Measurements from ENCODE around the gene TMEM270.
A peak's percentile ranks its signal among the peaks of the same experiment; 100 is the strongest.
"Not testable (repeated sequence)": the region's sequence is repeated elsewhere in the genome, so short reads cannot be mapped to it uniquely, and the experiment has no call there.

TMEM270 gene, protein sequence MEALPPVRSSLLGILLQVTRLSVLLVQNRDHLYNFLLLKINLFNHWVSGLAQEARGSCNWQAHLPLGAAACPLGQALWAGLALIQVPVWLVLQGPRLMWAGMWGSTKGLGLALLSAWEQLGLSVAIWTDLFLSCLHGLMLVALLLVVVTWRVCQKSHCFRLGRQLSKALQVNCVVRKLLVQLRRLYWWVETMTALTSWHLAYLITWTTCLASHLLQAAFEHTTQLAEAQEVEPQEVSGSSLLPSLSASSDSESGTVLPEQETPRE
- total RNA-seq, result 0 reads per million in 4 donors

DNA sequence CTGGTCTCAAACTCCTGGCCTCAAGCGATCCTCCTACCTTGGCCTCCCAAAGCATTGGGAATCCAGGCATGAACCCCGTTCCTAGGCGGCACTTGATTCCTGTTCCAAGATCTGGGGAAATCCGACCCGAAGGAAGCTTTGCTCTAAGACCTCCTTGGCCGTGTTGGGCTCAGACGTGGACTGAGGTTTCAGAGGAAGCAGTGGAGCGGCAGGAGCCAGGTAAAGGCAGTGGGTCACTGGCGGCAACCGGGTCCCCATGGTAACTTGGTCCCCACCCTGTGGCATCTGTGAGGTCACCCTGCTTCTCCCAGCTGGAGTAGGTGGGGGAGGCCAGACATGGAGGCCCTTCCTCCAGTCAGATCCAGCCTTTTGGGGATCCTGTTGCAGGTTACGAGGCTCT is at the start of gene TMEM270:
Gene TMEM270, plus strand, starts transcription at position 301 of the 400 bp plus-strand sequence. Its CDS starts 36 bp downstream, at position 337.
- DNase-seq, result no peak

DNA sequence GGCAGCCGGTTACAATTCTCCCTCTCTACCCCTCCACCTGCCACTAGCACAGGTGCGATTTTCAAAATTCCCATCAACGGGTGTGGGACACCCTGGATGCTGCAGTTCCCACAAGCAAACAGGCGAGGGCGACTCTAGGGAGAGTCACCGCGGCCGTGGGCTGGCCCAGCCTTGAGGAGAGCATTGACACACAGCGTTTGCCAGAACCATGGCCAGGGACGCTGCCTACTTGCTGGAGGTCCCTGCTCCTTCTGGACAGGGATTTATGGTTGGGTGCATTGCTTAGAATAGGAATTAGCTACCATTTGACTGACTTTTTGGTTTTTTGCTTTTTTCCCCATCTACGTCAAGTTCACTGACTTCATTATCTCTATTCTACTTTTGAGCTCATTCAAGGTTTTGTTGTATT is 49.2 kb upstream of the TMEM270 start:
- peak in 4 of 5 donors; percentile 24 to 31 (median 27) for DNase-seq

DNA sequence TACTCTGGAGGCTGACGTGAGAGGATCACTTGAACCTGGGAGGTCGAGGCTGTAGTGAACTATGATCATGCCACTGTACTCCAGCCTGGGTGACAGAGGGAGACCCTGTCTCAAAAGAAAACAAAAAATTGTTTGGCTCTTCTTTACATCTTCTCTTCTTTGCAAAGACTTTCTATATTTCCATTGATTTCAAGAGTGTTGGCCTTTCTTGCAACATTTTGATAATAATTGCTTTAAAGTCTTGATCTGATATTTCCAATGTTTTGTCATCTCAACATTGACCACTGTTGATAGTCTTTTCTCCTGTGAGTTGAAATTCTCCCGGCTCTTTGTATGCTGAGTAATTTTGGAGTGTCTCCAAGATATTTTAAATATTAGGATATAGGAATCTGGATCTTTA is 48.0 kb upstream of the TMEM270 start:
- no peak for DNase-seq

DNA sequence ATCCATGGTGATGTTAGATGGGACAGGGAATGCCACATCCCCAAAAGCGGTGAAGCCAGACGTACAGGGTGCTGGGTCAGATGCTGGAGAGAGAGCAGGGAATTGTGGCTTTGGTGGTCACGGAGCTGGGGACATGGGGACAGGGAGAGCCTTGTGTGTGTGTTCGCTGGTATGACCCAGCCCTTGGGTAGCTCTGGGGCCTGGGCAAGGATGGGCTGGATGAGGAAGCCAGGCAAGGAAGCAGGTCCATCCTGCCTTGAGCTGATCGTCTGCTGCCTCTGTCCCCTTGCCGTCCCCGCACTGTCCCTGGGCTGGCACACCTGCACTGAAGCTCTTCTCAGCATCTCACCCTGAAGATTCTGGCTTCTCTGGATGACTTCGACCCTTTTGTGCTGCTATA is 45.5 kb upstream of the TMEM270 start:
- no peak for DNase-seq

DNA sequence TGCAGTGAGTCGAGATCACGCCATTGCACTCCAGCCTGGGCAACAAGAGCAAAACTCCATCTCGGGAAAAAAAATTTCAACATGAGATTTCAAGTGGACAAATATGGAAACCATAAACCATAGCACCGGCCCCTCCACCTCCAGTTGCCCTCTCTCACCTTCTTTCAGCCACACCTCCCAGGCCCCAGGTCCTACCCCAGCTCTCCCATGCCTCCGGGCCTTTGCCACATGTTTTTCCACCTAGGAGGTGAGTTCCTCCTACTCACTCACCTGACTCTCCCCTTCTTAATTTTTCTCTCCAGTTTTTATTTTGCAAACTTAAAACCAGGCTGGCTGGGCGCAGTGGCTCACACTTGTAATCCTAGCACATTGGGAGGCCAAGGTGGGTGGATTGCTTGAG is 43.8 kb upstream of the TMEM270 start:
- DNase-seq, result no peak

DNA sequence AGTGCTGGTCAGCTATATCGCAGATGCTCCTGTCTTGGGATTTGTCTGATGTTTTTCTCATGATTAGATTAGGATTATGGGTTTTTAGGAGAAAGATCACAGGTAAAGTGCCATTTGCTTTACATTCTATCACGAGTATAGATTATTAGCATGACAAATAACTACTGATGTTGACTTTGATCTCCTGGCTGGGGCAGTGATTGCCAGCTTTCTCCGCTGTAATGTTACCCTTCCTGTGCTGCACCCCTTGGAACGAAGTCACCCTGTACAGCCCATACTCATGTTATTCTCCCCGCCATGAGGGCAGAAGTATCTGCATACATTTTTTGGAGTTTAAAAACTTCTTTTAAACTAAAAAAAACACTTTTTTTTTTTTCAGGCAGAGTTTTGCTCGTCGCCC is 40.9 kb upstream of the TMEM270 start:
- DNase-seq, result no peak

DNA sequence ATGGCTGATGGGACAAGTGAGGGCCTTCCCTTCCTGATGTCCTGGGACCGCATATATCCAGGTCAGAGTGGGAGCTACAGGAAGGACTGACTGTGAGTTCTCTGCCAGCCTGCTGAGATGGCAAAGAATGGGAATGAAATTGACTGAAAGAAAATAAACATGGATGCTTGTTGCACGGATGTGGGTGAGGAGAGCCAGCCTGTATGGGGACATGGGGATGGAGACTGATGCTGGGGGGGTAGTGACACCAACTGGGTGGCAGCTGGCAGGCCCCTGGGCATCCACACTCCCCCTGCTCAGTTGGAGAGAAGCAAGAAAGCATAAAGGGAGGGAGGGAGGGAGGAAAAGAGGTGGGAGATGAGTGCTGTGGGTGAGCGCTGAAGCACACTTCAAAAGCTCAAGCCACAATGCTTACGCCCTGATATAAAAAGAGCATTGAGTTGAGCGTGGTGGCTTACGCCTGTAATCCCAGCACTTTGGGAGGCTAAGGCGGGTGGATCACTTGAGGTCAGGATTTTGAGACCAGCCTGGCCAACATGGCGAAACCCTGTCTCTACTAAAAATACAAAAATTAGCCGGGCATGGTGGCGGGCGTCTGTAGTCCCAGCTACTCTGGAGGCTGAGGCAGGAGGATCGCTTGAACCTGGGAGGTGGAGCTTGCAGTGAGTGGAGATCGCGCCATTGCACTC is 39.2 kb upstream of the TMEM270 start:
- not testable (repeated sequence) for DNase-seq

DNA sequence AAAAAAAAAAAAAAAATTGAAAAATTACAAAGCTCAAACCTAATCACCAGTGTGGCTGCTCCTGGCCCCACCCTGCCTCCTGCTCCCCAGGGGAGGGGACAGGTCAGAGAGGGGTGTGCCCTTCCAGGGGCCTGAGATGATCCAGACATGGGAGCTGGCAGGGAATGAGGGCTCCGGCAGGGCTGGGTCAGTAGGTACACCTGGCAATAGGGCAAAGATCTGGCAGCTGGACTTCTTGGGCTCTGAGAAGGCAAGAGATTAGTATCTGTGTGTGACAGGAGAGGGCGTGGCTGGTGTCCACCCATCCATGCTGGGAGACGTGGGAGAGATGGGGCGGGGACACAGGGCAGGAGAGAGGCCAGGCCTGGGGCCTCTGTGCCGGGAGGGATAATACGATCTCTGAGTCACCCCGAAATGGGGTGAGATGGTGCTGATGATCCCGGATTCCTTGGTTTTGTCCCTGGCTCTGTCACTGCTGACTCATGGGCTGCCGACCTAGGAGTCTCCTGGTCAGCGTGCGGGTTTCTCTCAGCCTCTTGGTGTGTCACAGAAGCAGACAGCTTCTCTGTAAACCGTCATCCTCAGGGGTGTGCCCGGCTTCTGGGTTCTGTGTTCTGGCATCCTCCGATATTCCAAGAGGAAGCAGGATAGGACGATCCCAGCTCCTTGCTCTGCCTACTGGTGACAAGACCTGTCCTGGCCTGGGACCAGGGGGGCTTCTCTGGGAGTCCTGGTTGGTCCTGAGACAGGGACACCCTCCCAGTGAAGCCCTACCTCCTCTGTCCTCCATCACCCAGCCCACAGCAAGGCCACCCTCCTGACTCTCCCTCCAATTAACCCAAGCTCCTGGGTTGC is 38.4 kb upstream of the TMEM270 start:
- DNase-seq, result no peak

DNA sequence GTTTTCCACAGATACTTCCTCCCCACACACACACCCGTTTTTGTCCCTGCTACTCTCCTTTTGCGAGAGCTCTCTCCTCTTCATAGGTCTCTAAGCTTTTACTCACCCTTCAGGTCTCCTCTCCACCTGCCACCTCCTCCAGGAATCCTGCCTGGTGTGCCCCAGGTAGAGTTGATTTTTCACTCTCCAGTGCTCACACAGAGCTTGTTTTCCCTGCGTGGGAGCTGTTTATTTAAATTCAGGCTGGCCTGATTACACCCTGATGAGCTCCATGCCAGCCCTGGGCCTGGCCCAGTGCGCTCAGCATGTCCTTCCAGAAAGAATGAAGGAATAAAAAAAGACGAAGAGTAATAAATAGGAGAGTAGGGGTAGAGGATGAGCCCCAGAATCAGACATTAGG is 37.7 kb upstream of the TMEM270 start:
- no peak for DNase-seq

DNA sequence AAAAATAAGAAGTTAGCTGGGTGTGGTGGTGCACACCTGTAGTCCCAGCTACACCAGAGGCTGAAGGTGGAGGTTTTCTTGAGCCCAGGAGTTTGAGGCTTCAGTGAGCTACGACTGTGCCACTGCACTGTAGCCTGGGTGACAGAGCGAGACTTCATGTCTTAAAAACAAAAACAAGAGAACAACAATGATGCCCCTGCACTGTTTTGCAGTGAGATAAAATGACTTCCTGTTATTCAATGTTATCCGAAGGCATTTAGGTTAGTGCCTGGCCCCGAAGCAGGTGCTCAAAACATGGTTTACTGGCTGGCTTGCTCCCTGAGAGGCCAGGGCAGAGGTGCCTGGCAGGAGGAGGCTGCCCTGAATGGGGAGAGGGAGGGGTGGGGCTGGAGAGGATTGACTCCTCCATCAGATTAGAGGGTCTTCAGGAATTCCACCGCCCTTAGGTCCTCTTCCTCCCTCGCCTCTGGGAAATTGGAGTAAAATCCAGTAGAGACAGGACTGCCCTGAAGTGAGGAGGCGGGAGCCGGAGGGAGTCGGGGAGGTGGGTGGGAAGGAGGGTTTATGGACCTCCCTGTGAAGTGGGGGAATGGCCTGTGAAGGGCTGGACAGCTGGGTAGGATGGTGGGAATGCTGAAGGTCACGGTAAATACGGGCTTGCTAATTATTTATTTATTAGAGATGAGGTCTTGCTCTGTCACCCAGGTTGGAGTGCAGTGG is 36.9 kb upstream of the TMEM270 start:
- no peak for DNase-seq

DNA sequence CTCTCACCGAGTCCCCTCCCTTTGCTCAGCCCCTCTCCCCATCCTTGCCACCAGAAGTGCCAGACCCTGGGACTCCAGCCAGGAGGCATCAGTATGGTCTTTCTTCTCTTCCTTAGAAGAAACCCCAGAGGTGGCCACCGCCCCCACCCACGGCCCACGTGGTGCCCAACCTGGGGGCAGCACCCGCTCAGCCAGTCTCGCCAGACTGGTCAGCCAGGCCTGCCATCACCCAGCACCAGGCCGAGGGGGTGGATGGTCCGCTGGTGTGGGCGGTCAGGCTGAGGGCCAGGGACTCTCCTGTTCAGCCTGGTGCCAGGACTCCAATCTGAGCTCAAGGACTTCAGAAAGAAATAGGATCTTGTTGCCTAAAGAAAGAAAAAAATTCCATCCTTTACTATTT is 36.0 kb upstream of the TMEM270 start:
- no peak for DNase-seq

DNA sequence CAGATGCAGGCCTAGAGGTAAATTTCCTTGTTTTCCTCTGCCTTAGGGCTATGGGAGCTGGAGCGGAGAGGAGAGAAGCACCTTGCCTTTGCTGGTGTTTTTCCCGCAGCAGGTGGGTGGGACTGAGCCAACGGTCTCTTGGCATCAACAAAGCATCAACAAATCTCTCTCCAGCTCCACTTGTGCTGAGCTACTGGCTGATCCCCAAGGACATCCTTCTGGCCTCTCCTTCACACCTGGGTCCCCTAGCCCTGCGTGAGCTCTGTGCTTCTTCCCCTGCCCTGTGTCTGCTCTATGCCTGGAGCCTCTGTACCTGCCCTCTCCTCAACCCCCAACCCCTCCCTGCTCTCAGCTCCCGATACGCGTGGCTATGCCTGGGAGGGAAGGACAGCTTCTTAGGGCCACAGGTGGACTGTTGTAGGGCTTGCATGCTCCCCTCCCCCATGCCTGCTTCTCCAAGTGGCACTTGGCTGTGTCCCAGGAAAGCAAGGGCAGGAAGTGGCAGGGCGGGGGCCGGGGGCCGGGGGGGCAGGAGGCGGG is 33.3 kb upstream of the TMEM270 start:
- DNase-seq, result no peak

DNA sequence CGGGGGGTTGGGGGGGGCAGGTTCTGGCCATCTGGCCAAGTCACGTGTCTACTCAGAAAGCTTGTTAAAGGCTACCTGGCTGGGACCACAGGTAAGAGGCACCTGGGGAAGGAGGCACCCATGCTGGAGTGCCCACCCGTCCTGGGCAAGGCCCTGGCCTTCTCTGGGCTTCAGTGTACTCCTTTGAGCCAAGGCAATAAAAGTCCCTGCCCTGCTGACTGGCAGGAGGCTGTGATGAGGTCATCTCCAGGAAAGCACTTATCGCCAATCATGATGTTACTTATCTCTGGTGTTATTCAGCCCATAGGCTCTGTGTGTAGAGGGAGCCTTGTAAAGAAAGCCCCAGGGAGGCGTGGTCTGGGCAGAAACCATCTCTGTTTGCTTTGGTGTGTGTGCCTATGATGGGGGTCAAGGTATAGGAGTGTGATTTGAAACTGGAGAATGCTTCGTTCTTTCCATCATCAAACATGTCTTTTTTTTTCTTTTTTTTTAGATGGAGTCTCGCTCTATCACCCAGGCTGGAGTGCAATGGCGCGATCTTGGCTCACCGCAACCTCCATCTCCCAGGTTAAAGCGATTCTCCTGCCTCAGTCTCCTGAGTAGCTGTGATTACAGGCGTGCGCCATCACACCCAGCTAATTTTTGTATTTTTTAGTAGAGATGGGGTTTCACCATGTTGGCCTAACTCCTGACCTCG is 32.7 kb upstream of the TMEM270 start:
- DNase-seq, result no peak

DNA sequence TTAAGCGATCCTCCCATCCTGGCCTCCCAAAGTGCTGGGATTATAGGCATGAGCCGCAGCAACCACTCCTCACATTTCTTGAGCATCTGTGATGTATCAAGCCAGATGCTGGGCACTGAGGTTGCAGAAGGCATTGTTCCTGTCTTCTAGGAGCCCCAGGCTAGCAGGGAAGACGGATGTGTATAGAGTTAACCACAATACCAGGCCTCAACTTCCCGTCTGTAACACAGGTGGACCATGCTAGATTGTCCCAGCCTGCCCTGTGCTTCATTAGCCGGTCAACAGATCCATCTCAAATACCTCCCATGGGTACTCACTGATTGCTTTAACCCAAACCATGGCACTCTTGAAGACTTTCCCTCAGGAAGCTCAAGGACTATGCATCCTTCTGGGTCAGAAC is 32.0 kb upstream of the TMEM270 start:
- DNase-seq, result no peak

DNA sequence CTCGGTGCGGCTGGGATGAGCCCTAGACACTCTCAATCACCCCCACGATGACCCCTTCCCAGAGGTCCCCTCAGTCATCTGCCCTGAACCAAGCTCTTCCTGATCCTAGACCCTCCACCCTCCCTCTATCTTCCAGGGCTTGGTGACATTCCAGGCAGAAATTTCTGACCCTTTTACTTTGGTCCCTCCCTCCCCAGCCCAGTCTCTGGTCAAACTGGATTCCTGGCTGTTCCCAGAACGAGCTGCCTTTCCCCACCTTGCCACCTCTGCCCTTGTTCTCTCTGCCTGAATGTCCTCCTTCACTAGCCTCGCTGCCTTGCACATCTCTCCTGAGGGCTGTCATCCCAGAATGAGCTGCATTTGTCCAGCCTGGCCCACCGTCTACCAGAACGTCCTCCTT is 31.5 kb upstream of the TMEM270 start:
- no peak for DNase-seq

DNA sequence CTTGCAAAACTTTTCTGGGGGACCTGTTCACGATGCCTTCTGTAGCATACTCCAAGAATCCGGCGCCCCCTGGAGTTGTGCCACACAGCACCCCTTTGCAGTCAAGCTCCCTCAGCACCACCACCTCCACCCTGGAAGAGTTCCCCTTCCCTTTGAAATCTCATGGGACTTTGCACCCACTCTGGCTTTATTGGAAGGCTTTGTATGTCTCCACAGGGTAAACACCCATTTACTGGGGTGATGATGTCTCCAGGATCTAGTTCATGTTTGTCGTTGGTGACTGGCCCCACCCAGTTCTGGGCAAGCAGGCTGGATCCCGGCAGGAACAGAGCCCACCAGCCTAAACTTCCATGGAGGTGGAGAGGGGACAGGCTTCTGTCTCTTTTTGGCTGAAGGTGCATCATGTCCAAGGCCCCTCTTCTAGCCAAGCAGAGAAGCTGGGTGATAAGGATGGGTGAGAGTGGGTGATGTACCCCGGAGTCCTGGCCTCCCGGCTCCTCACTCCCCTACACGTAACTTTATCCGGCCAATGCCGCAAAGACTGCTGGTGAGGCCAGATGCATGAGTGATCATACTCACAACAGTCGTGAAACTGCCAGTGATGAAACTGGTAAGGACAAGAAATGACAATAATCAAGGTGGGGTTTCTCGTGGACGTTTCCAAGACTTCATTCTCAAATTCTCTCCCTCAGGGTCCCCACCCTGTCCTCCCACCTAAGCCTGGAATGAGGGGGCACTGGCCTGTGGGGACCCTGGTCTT is 30.9 kb upstream of the TMEM270 start:
- DNase-seq, result no peak

DNA sequence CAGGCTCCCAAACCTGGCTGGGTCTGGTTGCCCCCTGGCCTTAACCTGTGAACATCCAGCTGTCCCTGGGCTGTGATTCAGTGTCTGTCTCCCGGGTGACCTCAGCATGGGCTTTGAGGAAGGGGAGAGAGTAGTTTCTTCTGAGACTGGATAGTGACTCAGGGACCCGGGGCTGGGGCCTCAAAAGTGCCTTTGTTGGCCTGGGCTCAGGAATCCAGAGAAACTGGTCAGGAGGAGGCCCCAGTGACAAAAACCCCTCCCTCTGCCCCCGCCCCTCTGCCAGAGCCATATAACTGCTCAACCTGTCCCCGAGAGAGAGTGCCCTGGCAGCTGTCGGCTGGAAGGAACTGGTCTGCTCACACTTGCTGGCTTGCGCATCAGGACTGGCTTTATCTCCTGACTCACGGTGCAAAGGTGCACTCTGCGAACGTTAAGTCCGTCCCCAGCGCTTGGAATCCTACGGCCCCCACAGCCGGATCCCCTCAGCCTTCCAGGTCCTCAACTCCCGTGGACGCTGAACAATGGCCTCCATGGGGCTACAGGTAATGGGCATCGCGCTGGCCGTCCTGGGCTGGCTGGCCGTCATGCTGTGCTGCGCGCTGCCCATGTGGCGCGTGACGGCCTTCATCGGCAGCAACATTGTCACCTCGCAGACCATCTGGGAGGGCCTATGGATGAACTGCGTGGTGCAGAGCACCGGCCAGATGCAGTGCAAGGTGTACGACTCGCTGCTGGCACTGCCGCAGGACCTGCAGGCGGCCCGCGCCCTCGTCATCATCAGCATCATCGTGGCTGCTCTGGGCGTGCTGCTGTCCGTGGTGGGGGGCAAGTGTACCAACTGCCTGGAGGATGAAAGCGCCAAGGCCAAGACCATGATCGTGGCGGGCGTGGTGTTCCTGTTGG is 30.0 kb upstream of the TMEM270 start, which contains the start of gene CLDN4:
Gene CLDN4, plus strand, starts transcription at position 316 of the 903 bp plus-strand sequence. Its CDS starts 206 bp downstream, at position 522.
- no peak for DNase-seq

DNA sequence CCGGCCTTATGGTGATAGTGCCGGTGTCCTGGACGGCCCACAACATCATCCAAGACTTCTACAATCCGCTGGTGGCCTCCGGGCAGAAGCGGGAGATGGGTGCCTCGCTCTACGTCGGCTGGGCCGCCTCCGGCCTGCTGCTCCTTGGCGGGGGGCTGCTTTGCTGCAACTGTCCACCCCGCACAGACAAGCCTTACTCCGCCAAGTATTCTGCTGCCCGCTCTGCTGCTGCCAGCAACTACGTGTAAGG is 29.4 kb upstream of the TMEM270 start:
- no peak for DNase-seq

DNA sequence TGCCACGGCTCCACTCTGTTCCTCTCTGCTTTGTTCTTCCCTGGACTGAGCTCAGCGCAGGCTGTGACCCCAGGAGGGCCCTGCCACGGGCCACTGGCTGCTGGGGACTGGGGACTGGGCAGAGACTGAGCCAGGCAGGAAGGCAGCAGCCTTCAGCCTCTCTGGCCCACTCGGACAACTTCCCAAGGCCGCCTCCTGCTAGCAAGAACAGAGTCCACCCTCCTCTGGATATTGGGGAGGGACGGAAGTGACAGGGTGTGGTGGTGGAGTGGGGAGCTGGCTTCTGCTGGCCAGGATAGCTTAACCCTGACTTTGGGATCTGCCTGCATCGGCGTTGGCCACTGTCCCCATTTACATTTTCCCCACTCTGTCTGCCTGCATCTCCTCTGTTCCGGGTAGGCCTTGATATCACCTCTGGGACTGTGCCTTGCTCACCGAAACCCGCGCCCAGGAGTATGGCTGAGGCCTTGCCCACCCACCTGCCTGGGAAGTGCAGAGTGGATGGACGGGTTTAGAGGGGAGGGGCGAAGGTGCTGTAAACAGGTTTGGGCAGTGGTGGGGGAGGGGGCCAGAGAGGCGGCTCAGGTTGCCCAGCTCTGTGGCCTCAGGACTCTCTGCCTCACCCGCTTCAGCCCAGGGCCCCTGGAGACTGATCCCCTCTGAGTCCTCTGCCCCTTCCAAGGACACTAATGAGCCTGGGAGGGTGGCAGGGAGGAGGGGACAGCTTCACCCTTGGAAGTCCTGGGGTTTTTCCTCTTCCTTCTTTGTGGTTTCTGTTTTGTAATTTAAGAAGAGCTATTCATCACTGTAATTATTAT is 28.9 kb upstream of the TMEM270 start:
- no peak for DNase-seq

All from T-helper 1 cell (primary cell).